Erythroblast (primary cell): ENCODE data around the gene SLC12A9.

ENCODE experiments used
- GATA1 ChIP-seq: IDR thresholded peaks from 2 replicates; pipeline ENCODE4 v1.6.1; 2011; ENCODE audit warnings: low read depth, mild to moderate bottlenecking, control low read depth, low read length, moderate library complexity
- POLR2A ChIP-seq: IDR thresholded peaks from 2 replicates; pipeline ENCODE4 v1.6.1; 2011; ENCODE audit warnings: mild to moderate bottlenecking, low read length

- TF ChIP-seq POLR2A (no peak), GATA1 (no peak)
These were observed 47.7 kb upstream of the SLC12A9 start for GRCh38 chr7:100804681-100805431.
